Astrocyte (in vitro differentiated cells and primary cell): ENCODE results near the gene EFTUD2. TPM values are rescaled to one million over a fixed set of nuclear protein-coding genes. Genes with fewer than 3 reads are reported as not detected.
A peak's percentile ranks its signal among the peaks of the same experiment; 100 is the strongest.

ENCODE experiments used
- DNase-seq: peaks from one replicate; pipeline ENCODE4 v3.0.0-alpha.2; 2010; ENCODE audit warnings: low read depth
- FAIRE-seq: peaks from 2 replicates; lab custom pipeline; 2011; peaks lifted over from hg19 to GRCh38; lab: Jason Lieb, UNC
- H2AFZ ChIP-seq: 2 replicates; pipeline ENCODE4 v1.6.0; 2012; ENCODE audit warnings: low read depth, low read length, inconsistent platforms
- H3K27ac ChIP-seq: 2 replicates; pipeline ENCODE4 v1.5.1; 2011; ENCODE audit warnings: low read depth, low read length, inconsistent platforms
- H3K27me3 ChIP-seq: 2 replicates; pipeline ENCODE4 v1.6.0; 2011; ENCODE audit warnings: low read length, inconsistent platforms; ENCODE audit not compliant: insufficient read depth
- H3K36me3 ChIP-seq: 2 replicates; pipeline ENCODE4 v1.5.1; 2011; ENCODE audit warnings: low read length, inconsistent platforms; ENCODE audit not compliant: insufficient read depth
- H3K4me1 ChIP-seq: 2 replicates; pipeline ENCODE4 v1.5.1; 2011; ENCODE audit warnings: low read length, inconsistent platforms; ENCODE audit not compliant: insufficient read depth
- H3K4me2 ChIP-seq: 2 replicates; pipeline ENCODE4 v1.6.0; 2012; ENCODE audit warnings: low read length, inconsistent platforms
- H3K4me3 ChIP-seq: 2 replicates; pipeline ENCODE4 v1.5.1; 2011; ENCODE audit warnings: low read depth, mild to moderate bottlenecking, low read length, inconsistent platforms; ENCODE audit not compliant: insufficient read depth
- H3K79me2 ChIP-seq: 2 replicates; pipeline ENCODE4 v1.6.0; 2012; ENCODE audit warnings: mild to moderate bottlenecking, low read length, inconsistent platforms; ENCODE audit not compliant: insufficient read depth
- H3K9ac ChIP-seq: 2 replicates; pipeline ENCODE4 v1.6.0; 2012; ENCODE audit warnings: mild to moderate bottlenecking, low read length, inconsistent platforms
- H3K9me3 ChIP-seq: 2 replicates; pipeline ENCODE4 v1.5.1; 2012; ENCODE audit warnings: low read depth, mild to moderate bottlenecking, low read length, inconsistent platforms; ENCODE audit not compliant: insufficient read depth
- H4K20me1 ChIP-seq: 2 replicates; pipeline ENCODE4 v1.6.0; 2012; ENCODE audit warnings: low read length, inconsistent platforms; ENCODE audit not compliant: insufficient read depth
- H3K27ac Mint-ChIP-seq: one replicate; pipeline ENCODE4 v1.8.0; 2021; ENCODE audit warnings: mild to moderate bottlenecking, mixed read lengths; ENCODE audit not compliant: unreplicated experiment
- H3K27me3 Mint-ChIP-seq: one replicate; pipeline ENCODE4 v1.8.0; 2021; ENCODE audit warnings: low read depth, mixed read lengths; ENCODE audit not compliant: unreplicated experiment
- H3K36me3 Mint-ChIP-seq: one replicate; pipeline ENCODE4 v1.8.0; 2021; ENCODE audit warnings: low read depth, mixed read lengths; ENCODE audit not compliant: unreplicated experiment
- H3K4me1 Mint-ChIP-seq: one replicate; pipeline ENCODE4 v1.8.0; 2021; ENCODE audit warnings: low read depth, mixed read lengths; ENCODE audit not compliant: unreplicated experiment
- H3K4me3 Mint-ChIP-seq: one replicate; pipeline ENCODE4 v1.8.0; 2021; ENCODE audit warnings: mild to moderate bottlenecking, moderate library complexity, mixed read lengths; ENCODE audit not compliant: unreplicated experiment
- H3K9me3 Mint-ChIP-seq: one replicate; pipeline ENCODE4 v1.8.0; 2021; ENCODE audit warnings: mild to moderate bottlenecking, mixed read lengths; ENCODE audit not compliant: unreplicated experiment
- EZH2 ChIP-seq: IDR thresholded peaks from 2 replicates; pipeline ENCODE4 v1.6.1; 2012; ENCODE audit warnings: mild to moderate bottlenecking, low read length, inconsistent platforms; ENCODE audit not compliant: insufficient read depth
- total RNA-seq: library from RNA; stranded (reverse); gene quantifications from 2 replicates; pipeline ENCODE4 v1.2.1, GENCODE V29; 2021
- TF ChIP-seq, protein P1 (sequence below): IDR thresholded peaks from 2 replicates; pipeline ENCODE4 v1.5.1; 2011; ENCODE audit warnings: low read depth, mild to moderate bottlenecking, inconsistent platforms, low read length, moderate library complexity; ENCODE audit not compliant: insufficient read depth

The EFTUD2 gene
- total RNA-seq, 1 donor from 2014 or later, result 129 TPM

DNA sequence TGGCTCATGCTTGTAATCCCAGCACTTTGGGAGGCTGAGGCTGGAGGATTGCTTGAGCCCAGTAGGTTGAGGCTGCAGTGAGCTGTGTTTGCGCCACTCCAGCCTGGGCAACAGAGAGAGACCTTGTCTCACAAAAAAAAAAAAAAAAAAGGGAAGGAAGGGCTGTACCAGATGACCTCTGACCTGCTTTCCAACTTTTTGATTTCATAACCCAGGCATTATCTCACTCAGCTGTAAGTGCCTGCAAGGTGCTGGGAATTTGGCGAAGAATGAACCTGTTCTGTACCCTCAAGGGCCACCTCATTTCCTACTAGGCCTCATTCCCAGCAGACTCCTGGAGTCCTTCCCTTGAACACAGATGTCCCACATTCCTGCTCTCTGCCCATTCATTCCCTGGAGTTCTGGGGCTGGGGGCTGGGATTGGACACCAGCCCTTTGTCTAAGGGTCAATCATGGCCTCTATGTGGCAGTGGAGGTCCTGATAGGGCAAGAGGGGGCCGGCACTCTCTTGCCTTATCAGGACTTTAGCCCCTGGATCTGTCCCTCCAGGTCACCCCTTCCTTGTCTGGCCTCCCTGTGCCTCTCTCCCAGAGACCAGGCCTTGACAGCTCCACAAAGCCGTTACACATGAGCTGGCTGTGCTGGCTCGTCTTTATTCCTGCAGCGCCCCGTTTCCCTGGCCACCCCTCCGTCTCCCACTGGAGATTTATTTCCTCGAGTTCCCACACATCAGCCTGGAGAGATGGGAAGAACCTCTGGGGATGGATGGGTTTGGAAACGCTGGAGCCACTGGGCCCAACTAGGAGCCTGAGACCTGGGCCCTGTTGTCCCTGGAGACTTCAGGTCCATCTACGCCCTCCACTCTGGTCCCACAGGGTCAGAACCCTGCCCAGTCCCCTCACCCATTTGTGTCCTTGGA is 16.9 kb upstream of the EFTUD2 start:
- Histone ChIP-seq H3K36me3 (no peaks in the 10 kb centered on the region), H3K9me3 (no peaks in the 10 kb centered on the region), H2AFZ (no peak overlapping the region), H3K79me2 (no peaks in the 10 kb centered on the region), H3K4me1 (peaks cover 11% of the 10 kb centered on the region), H3K4me2 (no peak overlapping the region), H4K20me1 (no peaks in the 10 kb centered on the region), H3K27ac (no peak overlapping the region), H3K4me3 (no peak overlapping the region), H3K27me3 (peaks cover 15% of the 10 kb centered on the region), H3K9ac (no peak overlapping the region)
- Mint-ChIP-seq H3K4me3 (no peak overlapping the region), H3K27me3 (peaks cover 40% of the 10 kb centered on the region), H3K27ac (no peak overlapping the region), H3K36me3 (no peaks in the 10 kb centered on the region), H3K4me1 (no peaks in the 10 kb centered on the region), H3K9me3 (no peaks in the 10 kb centered on the region)
- peak; percentile 17 for DNase-seq
- no peak for FAIRE-seq
- no peak for TF ChIP-seq EZH2
- TF ChIP-seq, protein P1, sequence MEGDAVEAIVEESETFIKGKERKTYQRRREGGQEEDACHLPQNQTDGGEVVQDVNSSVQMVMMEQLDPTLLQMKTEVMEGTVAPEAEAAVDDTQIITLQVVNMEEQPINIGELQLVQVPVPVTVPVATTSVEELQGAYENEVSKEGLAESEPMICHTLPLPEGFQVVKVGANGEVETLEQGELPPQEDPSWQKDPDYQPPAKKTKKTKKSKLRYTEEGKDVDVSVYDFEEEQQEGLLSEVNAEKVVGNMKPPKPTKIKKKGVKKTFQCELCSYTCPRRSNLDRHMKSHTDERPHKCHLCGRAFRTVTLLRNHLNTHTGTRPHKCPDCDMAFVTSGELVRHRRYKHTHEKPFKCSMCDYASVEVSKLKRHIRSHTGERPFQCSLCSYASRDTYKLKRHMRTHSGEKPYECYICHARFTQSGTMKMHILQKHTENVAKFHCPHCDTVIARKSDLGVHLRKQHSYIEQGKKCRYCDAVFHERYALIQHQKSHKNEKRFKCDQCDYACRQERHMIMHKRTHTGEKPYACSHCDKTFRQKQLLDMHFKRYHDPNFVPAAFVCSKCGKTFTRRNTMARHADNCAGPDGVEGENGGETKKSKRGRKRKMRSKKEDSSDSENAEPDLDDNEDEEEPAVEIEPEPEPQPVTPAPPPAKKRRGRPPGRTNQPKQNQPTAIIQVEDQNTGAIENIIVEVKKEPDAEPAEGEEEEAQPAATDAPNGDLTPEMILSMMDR, result no peak

DNA sequence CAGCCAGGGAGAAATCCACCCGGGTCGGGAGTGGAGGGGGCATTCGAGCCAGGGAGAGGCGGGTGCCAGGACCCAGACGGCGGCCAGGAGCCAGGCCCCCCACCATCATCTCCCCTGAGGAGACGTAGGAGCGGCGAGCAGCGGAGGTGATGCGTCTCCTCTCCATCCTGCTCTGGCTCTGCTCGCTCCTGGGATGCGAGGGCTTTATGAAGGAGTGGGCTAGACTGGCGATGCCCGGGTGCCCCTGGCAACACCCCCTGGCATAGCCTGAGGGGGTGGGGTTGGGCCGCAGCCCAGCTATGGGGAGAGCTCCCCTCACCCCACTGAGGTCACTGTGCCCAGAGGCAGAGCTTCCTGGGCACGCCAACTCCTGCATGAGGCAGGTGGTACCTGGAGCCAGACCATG is 16.1 kb upstream of the EFTUD2 start, which contains the start of gene GFAP:
Gene GFAP, minus strand, starts transcription at position 180 of the 406 bp plus-strand sequence. Its CDS starts 14 bp downstream, at position 166.
- Histone ChIP-seq H2AFZ (no peak within 1 kb of the TSS), H3K4me1 (peaks cover 13% of the 10 kb centered on the region), H3K27ac (no peak within 1 kb of the TSS), H3K36me3 (no peaks in the 10 kb centered on the region), H3K4me3 (no peak within 1 kb of the TSS), H3K79me2 (no peaks in the 10 kb centered on the region), H3K9me3 (no peaks in the 10 kb centered on the region), H3K27me3 (peaks cover 11% of the 10 kb centered on the region), H4K20me1 (no peaks in the 10 kb centered on the region), H3K9ac (no peak within 1 kb of the TSS), H3K4me2 (no peak within 1 kb of the TSS)
- DNase-seq (no peak), FAIRE-seq (no peak)
- H3K4me1 Mint-ChIP-seq, result no peaks in the 10 kb centered on the region
- peaks cover 39% of the 10 kb centered on the region for H3K27me3 Mint-ChIP-seq
- TF ChIP-seq, protein P1, result no peak
- no peak for TF ChIP-seq EZH2
- no peaks in the 10 kb centered on the region for H3K9me3 Mint-ChIP-seq
- H3K36me3 Mint-ChIP-seq, result no peaks in the 10 kb centered on the region
- no peak within 1 kb of the TSS for H3K27ac Mint-ChIP-seq
- no peak within 1 kb of the TSS for H3K4me3 Mint-ChIP-seq
